ACC112 (cell line): ENCODE data around the gene FES.
"Not testable (repeated sequence)": the region's sequence is repeated elsewhere in the genome, so short reads cannot be mapped to it uniquely, and the experiment has no call there.

Source experiments
- H2AFZ ChIP-seq: fragments of 200-600 bp; sonication (generic); one replicate; pipeline ENCODE4 v1.6.0; 2017; ENCODE audit warnings: antibody characterized with exemption, low read length; ENCODE audit not compliant: unreplicated experiment
- H3K27ac ChIP-seq: fragments of 200-600 bp; sonication (generic); 2 replicates; pipeline ENCODE4 v1.5.1; 2014; ENCODE audit warnings: low read depth, mild to moderate bottlenecking, antibody characterized with exemption, low read length, moderate library complexity
- H3K27me3 ChIP-seq: fragments of 200-600 bp; sonication (generic); 2 replicates; pipeline ENCODE4 v1.6.1; 2014; ENCODE audit warnings: mild to moderate bottlenecking, antibody characterized with exemption, low read length, moderate library complexity, mixed read lengths; ENCODE audit not compliant: insufficient read depth
- H3K36me3 ChIP-seq: fragments of 200-600 bp; sonication (generic); 2 replicates; pipeline ENCODE4 v1.6.1; 2016; ENCODE audit warnings: mild to moderate bottlenecking, antibody characterized with exemption, low read length, moderate library complexity, mixed read lengths; ENCODE audit not compliant: insufficient read depth
- H3K4me1 ChIP-seq: fragments of 200-600 bp; sonication (generic); one replicate; pipeline ENCODE4 v1.6.1; 2016; ENCODE audit warnings: low read length, mixed read lengths; ENCODE audit not compliant: insufficient read depth, unreplicated experiment, control insufficient read depth
- H3K4me3 ChIP-seq: fragments of 200-600 bp; sonication (generic); 2 replicates; pipeline ENCODE4 v1.5.1; 2014; ENCODE audit warnings: mild to moderate bottlenecking, low read depth, low read length
- H3K79me2 ChIP-seq: fragments of 200-600 bp; sonication (generic); one replicate; pipeline ENCODE4 v1.6.0; 2016; ENCODE audit warnings: low read length; ENCODE audit not compliant: control insufficient read depth, unreplicated experiment, insufficient read depth

The FES gene

GRCh38 chr15:90904746-90905145 is 20.4 kb downstream of the FES start:
- Histone ChIP-seq H3K4me1 (peaks cover 4% of the 10 kb centered on the region), H3K36me3 (no peaks in the 10 kb centered on the region), H3K79me2 (no peaks in the 10 kb centered on the region), H3K4me3 (no peak overlapping the region), H3K27me3 (no peaks in the 10 kb centered on the region), H2AFZ (no peak overlapping the region), H3K27ac (no peak overlapping the region)

GRCh38 chr15:90905306-90906180 is 21.2 kb downstream of the FES start:
- no peak overlapping the region for H3K27ac ChIP-seq
- no peaks in the 10 kb centered on the region for H3K79me2 ChIP-seq
- no peak overlapping the region for H2AFZ ChIP-seq
- H3K36me3 ChIP-seq, result no peaks in the 10 kb centered on the region
- peaks cover 4% of the 10 kb centered on the region for H3K4me1 ChIP-seq
- no peak overlapping the region for H3K4me3 ChIP-seq
- H3K27me3 ChIP-seq, result no peaks in the 10 kb centered on the region

- Histone ChIP-seq H3K4me1 (peaks cover 4% of the 10 kb centered on the region), H2AFZ (no peak overlapping the region), H3K4me3 (no peak overlapping the region), H3K27me3 (no peaks in the 10 kb centered on the region), H3K27ac (no peak overlapping the region), H3K79me2 (no peaks in the 10 kb centered on the region), H3K36me3 (no peaks in the 10 kb centered on the region)
Observed at GRCh38 chr15:90906181-90906849, 22.0 kb downstream of the FES start.

- no peaks in the 10 kb centered on the region for H3K4me1 ChIP-seq
- H2AFZ ChIP-seq, result no peak overlapping the region
- H3K27ac ChIP-seq, result no peak overlapping the region
- H3K4me3 ChIP-seq, result no peak overlapping the region
- H3K79me2 ChIP-seq, result no peaks in the 10 kb centered on the region
- H3K36me3 ChIP-seq, result no peaks in the 10 kb centered on the region
- H3K27me3 ChIP-seq, result no peaks in the 10 kb centered on the region
Observed at GRCh38 chr15:90907051-90907660, 22.9 kb downstream of the FES start.

DNA sequence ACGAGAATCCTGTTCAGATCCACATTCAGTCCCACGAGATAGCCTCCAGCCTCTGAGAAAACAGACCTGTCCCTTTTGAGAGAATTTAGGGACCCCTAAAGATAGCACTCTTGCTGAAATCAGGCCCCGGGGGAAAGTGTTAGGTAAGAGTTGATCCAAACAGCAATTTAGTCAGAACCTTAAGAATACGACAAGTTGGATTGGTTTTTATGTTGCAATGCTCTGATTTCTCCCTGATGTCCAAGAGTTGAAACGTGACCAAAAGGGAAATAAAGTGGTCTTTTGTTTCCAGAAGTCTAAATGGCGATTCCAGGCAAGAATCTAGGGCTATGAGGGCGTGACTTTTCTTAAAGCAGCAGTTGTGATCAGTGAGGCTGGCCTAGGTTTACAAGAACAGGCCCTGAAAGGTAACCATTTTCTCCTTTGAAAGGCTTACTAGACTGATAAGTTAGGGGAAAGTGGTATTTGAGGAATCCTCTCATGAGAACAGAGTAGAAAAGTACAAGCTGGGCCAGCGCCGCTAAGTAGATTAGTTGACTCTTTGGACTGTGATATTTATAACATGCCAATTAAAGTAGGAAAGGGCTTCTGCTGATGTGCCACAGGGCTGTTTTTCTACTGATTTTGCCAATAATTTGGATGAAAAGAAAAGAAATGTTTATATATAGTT is 23.7 kb downstream of the FES start:
- Histone ChIP-seq H2AFZ (no peak overlapping the region), H3K4me3 (no peak overlapping the region), H3K27ac (no peak overlapping the region), H3K27me3 (no peaks in the 10 kb centered on the region), H3K79me2 (no peaks in the 10 kb centered on the region), H3K4me1 (no peaks in the 10 kb centered on the region), H3K36me3 (no peaks in the 10 kb centered on the region)

DNA sequence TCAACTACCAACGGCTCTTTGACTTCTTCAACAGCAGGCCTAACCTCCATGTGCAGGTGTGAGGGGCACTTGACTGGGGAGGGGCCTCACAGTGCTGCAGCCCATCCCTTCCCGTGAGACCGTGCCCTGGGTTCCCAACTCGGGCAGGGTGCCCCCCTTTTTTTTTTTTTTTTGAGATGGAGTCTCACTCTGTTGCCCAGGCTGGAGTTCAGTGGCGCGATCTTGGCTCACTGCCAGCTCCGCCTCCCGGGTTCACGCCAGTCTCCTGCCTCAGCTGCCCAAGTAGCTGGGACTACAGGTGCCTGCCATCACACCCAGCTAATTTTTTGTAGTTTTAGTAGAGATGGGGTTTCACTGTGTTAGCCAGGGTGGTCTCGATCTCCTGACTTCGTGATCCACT is 25.1 kb downstream of the FES start:
- not testable (repeated sequence) for H3K4me1 ChIP-seq, H2AFZ ChIP-seq, H3K4me3 ChIP-seq, H3K79me2 ChIP-seq, H3K27ac ChIP-seq, H3K36me3 ChIP-seq, H3K27me3 ChIP-seq

DNA sequence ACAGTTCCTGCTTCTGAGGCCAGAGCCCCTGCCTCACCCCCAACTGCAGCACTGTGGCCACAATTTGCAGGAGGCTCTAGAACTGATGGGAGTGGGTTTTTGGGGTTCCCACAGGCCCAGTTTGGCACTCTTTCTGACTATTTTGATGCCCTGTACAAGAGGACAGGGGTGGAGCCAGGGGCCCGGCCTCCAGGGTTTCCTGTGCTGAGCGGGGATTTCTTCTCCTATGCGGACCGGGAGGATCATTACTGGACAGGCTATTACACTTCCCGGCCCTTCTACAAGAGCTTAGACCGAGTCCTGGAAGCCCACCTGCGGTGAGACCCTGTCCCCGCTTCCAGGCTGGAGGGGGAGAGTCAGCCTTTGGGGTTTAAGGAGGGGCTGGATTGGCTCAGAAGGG is 25.7 kb downstream of the FES start:
- Histone ChIP-seq H3K79me2 (no peaks in the 10 kb centered on the region), H3K4me3 (no peak overlapping the region), H3K36me3 (no peaks in the 10 kb centered on the region), H3K27me3 (no peaks in the 10 kb centered on the region), H2AFZ (no peak overlapping the region), H3K4me1 (no peaks in the 10 kb centered on the region), H3K27ac (no peak overlapping the region)

DNA sequence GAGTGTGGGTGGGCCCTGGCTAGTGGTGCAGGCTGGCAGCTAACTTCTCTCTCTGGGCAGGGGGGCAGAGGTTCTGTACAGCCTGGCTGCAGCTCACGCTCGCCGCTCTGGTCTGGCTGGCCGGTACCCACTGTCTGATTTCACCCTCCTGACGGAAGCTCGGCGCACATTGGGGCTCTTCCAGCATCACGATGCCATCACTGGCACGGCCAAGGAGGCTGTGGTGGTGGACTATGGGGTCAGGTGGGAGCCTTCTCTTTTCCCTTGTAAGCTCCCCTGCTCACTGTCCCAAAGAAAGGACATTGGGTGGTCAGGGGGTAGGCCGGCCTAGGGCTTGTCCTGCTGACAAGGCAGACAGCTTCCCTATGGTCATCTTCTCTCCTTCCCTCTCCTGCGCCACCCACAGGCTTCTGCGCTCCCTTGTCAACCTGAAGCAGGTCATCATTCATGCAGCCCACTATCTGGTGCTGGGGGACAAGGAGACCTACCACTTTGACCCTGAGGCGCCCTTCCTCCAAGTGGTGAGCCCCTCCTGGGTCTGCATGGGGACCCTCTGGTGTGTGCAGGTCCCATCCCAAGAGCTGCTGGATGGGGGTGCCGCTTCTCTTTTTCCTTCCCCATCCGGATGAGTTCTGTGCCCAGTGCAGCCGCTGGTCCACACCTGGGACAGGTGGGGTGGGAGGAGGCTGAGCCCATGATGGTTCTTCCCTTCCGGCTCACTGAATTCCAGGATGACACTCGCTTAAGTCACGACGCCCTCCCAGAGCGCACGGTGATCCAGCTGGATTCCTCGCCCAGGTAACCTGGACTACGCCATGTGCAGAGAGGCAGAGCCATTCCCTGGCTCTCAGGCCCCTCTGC is 26.4 kb downstream of the FES start:
- no peaks in the 10 kb centered on the region for H3K36me3 ChIP-seq
- no peak overlapping the region for H3K4me3 ChIP-seq
- H3K79me2 ChIP-seq, result no peaks in the 10 kb centered on the region
- no peaks in the 10 kb centered on the region for H3K27me3 ChIP-seq
- H2AFZ ChIP-seq, result no peak overlapping the region
- H3K4me1 ChIP-seq, result no peaks in the 10 kb centered on the region
- no peak overlapping the region for H3K27ac ChIP-seq

DNA sequence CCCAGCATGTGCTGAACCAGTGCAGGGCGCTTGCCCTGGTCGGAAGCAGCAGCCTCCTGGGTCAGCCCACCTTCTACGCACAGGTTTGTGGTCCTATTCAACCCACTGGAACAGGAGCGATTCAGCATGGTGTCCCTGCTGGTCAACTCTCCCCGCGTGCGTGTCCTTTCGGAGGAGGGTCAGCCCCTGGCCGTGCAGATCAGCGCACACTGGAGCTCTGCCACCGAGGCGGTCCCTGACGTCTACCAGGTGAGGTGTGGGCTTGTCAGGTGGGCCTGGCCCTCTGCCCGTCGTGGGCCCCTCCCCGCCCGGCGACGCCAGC is 27.0 kb downstream of the FES start:
- H3K27ac ChIP-seq, result no peak overlapping the region
- H3K4me1 ChIP-seq, result no peaks in the 10 kb centered on the region
- no peaks in the 10 kb centered on the region for H3K79me2 ChIP-seq
- no peak overlapping the region for H3K4me3 ChIP-seq
- no peak overlapping the region for H2AFZ ChIP-seq
- H3K27me3 ChIP-seq, result no peaks in the 10 kb centered on the region
- H3K36me3 ChIP-seq, result no peaks in the 10 kb centered on the region
